NCI-H2227 (cell line): ENCODE data around the gene P2RX2.

ENCODE experiments used
- DNase-seq: peaks from one replicate; lab custom pipeline; 2025; ENCODE audit not compliant: unreplicated experiment; lab: John Stamatoyannopoulos, UW

The P2RX2 gene

GRCh38 chr12:132618683-132619043 is at the start of gene P2RX2:
TSS of gene P2RX2 (plus strand) at chr12:132618776. CDS start at chr12:132618817, 41 bp downstream.
- peak; percentile 67 for DNase-seq

DNA sequence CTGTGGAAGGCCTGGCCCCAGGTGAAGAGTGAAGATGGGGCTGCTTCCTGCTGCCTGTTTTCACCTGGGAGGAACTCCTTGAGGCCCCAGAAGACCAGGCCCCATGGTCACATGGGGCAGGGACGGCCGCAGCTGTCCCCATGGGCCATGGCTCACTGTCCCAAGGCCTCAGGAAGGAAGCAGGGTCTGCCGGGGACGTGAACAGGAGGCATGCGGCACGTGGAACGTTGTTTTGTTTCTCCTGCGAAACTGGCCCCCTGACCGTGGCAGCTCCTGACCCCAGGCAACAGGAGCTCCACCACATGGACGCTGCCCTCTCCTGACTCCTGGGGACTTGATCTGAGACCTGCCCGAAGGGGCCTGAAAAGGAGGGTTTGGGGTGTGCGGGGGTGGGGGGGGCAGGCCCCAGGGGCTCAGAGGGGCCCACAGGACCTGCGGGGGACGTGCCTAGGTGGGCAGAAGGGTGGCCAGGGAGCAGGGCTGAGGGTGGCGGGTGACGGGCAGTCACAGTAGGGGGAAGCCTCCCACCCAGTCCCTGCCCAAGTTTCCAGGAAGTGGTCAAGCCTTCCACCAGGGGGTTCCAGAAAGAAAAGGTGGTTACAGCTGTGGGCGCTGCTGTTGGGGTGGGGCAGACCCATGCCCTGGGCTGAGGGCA is 49.6 kb upstream of the P2RX2 start:
- no peak for DNase-seq

DNA sequence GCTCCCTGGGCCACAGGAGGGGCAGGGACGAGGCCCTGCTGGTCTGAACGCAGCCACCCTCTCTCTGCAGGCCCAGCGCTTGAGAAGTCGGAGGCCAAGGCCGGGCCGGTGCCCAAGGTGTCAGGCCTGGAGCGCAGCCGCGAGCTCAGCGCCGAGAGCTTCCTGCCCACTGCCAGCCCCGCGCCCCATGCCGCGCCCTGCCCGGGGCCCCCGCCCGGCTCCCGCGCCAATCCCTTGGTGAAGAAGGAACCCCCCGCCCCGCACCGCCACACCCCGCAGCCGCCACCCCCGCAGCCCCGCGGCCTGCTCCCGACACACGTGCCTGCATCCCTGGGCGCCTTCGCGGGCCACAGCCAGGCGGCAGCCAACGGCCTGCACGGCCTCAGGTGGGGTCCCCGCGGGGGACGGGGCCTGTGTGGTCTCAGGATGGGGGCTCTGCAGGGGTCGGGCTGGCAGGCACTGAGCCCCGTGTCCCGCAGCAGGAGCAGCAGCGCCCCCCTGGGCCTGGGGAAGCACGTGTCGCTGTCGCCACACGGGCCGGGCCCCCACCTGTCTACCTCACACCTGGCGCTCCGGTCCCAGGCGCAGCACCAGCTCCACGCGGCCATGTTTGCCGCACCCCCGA is 48.6 kb upstream of the P2RX2 start:
- no peak for DNase-seq

DNA sequence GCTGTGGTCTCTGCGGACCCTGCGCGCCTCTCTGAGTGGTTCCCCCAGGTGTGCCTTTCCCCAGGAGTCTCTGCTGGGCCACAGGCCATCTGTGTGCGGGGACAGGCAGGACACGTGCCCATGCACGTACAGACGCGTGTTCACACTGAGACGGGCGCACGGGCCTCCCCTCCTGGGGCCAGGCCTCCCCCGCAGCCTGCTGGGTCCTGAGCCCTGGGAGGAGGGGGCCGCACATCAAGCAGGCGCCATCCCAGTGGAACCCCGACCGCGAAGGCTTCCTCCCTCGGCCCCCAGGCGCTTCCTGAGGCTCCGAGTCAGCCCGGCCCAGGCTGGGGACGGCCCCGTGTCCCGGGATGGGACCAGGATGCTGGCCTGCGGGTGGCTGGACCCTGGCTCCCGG is 47.9 kb upstream of the P2RX2 start:
- DNase-seq, result no peak

DNA sequence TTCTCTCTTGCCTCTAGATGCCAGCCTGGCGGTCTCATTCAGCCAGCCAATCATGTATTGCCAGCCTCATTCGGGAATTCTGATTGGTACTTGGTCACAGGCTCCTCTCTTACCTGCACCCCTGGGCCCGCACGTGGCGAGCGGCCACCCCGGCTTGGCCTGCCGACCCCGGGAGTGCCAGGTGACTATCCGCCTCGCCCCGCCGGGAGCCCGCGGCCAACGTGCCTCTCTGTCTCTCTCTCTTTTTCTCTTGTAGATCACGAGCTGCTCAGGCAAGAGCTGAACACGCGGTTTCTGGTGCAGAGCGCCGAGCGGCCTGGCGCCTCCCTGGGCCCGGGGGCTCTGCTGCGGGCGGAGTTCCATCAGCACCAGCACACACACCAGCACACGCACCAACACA is 47.5 kb upstream of the P2RX2 start:
- no peak for DNase-seq

DNA sequence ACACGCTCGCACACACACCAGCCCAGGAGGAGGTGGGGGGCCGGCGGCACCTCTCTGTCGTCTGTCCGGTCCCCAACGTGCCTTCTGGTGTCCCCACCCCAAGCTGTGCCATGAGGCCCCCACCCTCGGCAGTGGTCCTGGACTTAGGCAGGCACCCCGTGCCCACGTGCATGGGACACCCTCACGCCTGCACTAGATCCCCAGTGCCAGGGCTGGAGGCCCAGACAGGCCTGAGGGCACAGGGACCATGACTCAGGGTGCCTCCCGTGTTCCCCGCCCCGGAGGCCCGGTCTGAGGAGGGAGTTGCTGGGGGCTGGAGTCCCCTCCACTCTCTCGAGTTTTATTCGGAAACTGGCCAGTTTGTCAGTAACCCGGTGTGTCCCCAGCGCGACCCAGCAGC is 47.0 kb upstream of the P2RX2 start:
- DNase-seq, result no peak

DNA sequence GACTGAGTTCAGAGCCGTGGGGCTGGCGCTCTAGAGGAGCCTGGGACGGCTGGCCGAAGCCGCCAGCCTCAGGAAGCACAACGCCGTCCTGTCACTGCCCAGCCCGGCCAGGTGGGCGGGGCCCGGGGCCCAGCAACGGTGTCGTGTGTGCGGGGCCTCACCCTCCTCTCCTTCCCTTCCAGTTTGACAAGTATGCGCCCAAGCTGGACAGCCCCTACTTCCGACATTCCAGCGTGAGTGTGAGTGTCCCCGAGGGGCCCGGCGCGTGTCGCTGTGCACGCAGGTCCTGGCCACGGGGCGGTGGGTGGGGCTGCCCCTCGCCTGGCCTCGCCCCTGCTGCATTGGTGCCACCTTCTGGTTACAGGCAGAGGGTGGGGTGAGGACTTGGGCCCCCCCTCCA is 46.5 kb upstream of the P2RX2 start:
- DNase-seq, result no peak

DNA sequence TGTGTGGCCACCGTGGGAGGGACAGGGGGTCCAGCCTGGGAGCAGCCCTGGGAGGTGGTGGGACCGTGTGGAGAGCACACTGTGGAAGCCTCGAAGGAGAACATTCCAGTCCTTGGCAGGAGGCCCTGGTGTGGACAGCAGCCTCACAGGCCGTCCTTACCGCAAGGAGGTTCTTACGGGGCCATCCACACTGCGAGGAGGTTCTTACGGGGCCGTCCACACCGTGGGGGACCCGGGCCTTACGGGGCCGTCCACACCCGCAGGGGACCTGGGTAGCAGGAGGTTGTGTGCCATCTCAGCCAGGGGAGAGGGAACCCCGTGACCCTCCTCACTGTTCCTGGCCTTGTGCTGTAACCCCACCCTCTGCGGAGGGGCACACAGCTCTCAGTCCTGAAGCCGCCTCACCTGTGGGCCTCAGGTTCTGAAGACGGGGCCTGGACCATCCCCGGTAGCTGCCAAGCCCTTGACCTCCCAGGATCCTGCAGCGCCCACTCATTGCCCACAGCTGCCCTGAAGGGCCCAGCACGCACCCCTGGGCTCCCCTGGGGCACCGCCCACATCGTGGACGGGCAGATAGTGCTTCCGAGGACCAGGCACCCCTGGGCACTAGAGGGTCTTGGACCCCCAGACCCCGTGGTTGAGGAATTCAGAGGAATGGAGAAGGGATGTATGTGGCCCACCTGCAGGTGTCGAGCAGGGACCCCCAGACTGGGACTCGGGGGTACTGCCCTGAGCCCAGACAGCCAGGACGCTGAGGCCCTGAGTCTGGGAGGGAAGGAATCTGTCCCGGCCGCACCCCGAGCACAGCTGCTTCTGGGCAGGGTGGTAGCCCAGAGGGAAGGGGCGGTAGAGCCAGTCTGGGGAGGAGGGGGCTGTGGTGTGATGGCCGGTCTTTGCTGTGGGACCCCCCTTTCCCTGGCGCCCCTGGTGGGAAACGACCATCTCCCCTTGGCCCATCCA is 45.5 kb upstream of the P2RX2 start:
- DNase-seq, result no peak

GRCh38 chr12:132574271-132574996 is 44.1 kb upstream of the P2RX2 start:
- DNase-seq, result no peak

DNA sequence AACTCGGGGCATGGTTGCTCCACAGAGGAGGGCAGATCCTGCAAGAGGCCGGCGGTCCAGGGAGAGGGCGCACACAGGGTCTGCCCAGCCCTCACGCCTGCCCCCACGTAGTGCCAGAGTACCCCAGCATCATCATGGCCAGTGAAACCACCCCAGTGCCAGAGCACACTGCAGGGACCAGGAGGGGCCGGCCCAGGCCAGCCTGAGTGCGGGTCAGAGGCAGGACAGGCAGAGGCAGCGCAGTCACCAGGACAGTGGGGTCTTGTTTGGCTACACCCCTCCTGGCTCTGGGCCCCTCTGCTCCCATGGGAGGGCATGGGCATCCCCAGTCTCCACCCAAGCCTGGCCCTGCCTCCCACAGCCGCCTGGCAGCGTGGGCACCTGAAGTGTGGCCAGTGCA is 42.9 kb upstream of the P2RX2 start:
- DNase-seq, result no peak

- DNase-seq, result no peak
Observed at GRCh38 chr12:132576701-132577100, 41.9 kb upstream of the P2RX2 start.

DNA sequence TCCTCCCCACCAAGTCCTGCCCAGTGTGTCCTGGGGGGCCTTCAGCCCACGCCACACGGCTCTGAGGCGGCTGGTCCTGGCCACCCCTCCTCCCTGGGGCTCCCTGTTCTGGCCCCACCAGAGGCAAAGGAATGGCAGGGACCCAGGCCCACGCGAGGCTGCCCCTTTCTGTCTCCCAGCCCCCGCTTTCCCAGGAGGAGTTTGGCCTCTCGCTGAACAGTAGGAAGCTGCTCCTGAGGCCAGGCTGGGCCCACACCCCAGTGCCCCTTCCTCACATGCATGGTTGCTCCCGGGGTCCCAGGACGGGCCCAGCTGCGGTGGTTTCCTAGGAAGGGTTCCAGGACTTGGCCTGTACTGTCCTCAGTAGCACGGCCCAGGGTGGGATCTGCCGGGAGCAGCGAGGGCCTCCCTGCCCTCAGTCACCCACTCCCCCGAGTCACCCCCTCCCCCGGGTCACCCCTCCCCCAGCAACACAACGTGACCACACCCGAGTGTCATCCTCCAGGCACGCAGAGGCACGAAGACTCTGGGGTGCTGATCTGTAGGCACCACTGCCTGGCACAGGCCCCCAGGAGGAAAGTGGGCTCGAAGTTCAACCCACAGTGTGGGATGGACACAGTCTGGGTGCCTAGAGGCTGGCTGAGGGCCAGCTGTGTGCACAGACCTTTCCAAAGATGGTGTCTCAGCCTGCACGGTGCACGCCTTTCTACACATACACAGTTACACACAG is 41.2 kb upstream of the P2RX2 start:
- DNase-seq, result no peak

DNA sequence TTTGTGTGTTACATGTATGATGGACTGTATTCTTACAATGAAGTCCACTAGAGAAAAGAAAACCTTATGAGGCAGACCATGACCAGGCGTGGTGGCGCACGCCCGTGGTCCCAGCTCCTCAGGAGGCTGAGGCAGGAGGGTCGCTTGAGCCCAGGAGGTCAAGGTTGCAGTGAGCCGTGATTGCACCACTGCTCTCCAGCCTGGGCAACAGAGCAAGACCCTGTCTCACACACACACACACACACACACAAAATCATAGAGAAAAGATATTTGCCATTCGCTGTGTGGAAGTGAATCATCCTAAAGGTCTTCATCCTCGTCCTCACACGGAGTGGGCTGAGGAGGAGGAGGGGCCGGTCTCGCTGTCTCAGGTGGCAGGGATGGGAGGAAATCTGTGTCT is 40.5 kb upstream of the P2RX2 start:
- no peak for DNase-seq

GRCh38 chr12:132578826-132579225 is 39.8 kb upstream of the P2RX2 start:
- DNase-seq, result no peak

GRCh38 chr12:132579744-132580143 is 38.8 kb upstream of the P2RX2 start:
- DNase-seq, result no peak

DNA sequence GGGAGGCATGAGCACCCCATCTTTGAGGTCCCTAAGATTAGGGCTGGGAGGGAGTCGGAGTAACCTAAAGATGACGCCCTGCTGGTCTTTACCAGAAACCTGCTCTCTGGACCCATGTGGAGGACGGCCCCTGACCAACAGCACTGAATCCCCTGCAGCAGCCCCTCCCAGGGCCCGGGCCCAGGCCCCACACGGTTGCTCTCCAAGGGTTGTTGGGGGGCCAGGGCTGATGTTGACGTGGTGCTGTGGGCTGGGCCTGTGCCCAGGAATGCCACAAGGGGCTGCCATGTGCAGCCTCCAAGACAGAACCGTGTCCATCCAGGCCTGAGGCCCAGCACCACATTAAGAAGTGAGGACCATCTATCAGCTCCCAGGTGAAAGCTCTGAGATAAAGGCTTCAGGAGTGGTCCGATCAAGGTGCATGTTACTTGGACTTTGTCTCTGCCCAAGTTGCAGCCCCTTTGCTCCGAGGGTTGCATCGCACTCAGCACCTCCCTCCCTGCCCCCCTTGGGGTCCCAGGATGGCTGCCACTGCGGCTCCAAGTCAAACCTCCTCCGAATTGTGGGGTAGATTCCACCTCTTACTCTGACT is 37.8 kb upstream of the P2RX2 start:
- no peak for DNase-seq

DNA sequence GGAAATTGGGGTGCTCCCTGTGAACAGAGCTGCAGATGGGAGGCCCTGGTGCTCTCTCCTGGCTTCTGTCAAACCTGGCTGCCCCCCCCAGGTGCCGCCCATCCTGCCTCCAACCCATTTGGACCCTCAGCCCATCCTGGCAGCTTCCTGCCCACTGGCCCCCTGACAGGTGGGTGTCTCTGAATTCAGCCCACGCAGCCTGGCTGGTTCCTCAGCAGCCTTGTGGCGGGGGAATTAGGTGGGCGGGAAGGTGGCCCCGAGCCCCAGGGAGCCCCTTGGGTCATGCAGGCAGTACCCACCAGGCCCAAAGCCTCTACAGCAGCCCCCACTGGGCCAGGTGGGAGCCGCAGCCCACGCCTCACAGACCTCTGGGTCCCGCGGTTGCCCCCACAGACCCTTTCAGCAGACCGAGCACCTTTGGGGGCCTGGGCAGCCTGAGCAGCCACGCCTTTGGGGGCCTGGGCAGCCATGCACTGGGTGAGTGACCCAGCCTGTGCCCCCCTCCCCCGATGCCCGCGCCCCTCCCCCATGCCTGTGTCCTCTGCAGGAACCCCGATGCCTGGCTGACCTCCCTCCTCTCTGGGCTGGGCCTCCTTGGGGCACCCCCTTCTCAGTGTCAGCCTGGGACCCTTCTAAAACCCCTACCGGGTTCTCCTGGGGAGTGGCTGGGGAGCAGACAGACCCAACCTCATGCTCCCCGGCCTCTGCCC is 37.1 kb upstream of the P2RX2 start:
- DNase-seq, result no peak

DNA sequence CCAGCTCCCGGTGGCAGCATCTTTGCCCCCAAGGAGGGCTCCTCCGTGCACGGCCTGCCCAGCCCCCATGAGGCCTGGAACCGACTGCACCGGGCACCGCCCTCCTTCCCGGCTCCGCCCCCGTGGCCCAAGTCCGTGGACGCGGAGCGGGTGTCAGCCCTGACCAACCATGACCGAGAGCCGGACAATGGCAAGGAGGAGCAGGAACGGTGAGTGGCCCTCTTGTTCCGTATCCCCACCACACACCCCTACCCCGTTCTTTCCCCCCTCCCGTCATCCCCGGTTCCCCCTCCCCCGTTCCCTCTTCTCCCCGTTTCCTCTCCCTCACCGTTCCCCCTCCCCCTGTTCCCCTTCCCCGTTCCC is 36.5 kb upstream of the P2RX2 start:
- no peak for DNase-seq

- no peak for DNase-seq
Observed at GRCh38 chr12:132582582-132583410, 35.8 kb upstream of the P2RX2 start.
